ENCODE data around the gene NR5A1.

Gene NR5A1

GRCh38 chr9:124444166-124444565 lies 63.0 kb downstream of the NR5A1 start:
- in situ Hi-C loops (cut with MboI; ENCODE audit: low sequenced_read_pairs): no loop called here

DNA sequence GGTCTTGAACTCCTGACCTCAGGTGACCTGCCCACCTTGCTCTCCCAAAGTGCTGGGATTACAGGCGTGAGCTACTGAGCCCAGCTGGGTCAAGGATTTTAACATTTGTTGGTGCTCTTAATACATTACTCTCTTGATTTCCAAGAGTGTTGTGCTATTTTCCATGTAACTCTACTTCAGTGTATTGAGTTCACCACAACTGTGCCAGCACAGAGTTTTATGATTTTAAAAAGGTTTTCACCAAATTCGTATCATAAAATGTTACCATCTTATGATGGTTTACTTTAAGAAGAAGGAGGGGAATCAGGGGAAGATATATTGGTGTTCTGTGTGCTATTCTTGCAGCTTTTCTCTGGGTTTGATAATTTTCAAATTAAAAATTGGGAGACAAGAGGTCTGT lies 63.6 kb downstream of the NR5A1 start:
- in situ Hi-C loops (cut with MboI; ENCODE audit: low sequenced_read_pairs): no loop called here

GRCh38 chr9:124442826-124443225 lies 64.4 kb downstream of the NR5A1 start:
- in situ Hi-C loops (cut with MboI; ENCODE audit: low sequenced_read_pairs): no loop called here

- in situ Hi-C loops (cut with MboI; ENCODE audit: low sequenced_read_pairs): no loop called here
Observed at GRCh38 chr9:124442379-124442778, 64.8 kb downstream of the NR5A1 start.

- in situ Hi-C loops (cut with MboI; ENCODE audit: low sequenced_read_pairs): no loop called here
Observed at GRCh38 chr9:124441291-124441690, 65.9 kb downstream of the NR5A1 start.

GRCh38 chr9:124440786-124441185 lies 66.4 kb downstream of the NR5A1 start:
- in situ Hi-C loops (cut with MboI; ENCODE audit: low sequenced_read_pairs): no loop called here

DNA sequence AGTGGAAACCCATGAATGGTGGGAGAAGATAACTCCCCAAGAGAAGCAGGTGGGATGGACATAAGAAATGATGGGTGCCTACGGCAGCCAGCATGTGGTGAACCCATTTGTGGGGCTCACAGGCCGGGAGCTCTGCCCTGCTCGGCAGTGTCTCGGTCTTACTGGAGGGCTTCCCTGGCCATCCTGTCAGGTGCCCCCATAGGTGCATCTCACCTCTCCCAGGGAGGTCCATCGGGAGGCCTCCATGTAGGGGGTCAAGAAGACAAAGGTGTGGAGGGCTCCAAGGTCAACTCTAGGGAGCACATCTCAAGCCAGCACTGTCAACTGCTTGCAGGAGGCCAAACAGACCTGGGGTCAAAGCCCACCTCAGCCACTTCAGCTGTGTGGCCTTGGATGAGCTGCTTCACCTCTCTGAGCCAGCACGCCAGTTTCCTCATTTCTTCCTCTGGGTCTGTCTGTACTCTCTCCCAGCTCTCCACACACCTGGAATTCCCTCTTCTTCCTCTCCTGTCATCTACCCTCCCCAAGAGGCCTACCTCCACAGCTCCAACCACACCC lies 67.4 kb downstream of the NR5A1 start:
- in situ Hi-C loops (cut with MboI; ENCODE audit: low sequenced_read_pairs): no loop called here

DNA sequence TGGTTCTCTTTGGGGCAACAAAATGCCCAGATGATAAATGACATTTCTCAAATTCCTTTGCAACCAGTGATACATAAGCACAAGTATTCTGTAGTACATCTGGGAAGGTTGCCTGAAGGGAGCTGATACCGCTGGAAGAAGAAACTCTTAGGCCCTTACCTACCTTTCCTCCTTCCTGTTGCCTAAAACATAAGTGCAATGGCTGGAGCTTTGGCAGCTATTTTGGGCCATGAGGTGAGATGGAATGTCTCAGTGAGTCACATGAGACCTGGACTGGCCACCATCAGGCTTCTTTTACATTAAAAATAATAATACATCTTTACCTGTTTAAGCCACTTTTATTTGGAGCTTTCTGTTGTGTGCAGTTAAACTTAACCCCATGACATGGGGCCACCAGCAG lies 68.1 kb downstream of the NR5A1 start:
- in situ Hi-C loops (cut with MboI; ENCODE audit: low sequenced_read_pairs): no loop called here

- in situ Hi-C loops (cut with MboI; ENCODE audit: low sequenced_read_pairs): no loop called here
Observed at GRCh38 chr9:124438091-124438490, 69.1 kb downstream of the NR5A1 start.

GRCh38 chr9:124437086-124437485 lies 70.1 kb downstream of the NR5A1 start:
- in situ Hi-C loops (cut with MboI; ENCODE audit: low sequenced_read_pairs): no loop called here

DNA sequence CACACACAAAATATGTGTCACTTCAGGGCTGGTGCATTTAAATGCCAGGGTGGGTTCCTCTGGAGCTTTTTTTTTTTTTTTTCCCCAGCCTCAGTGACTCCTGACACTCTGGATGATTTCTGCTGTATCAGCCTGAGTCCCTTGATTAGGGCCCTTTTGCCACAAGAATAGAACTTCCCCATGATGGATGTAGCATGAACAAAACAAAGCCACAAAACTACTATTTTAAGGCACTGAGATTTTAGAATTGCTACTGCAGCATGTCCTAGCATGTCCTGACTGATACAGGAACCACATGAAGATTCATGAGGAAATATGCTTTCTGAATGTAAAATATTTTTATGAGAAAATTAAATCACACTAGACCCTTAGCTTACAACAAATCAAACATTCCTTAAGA lies 70.9 kb downstream of the NR5A1 start:
- in situ Hi-C loops (cut with MboI; ENCODE audit: low sequenced_read_pairs): no loop called here

Data from HL-60/S4 treated with retinoic acid at 250 ng/mL for 4 days and 3 days (cell line).